Activated T-cell treated with anti-CD3 and anti-CD28 coated beads for 24 hours (primary cell): ENCODE measurements around the gene CORIN.
"Not testable (repeated sequence)": the region's sequence is repeated elsewhere in the genome, so short reads cannot be mapped to it uniquely, and the experiment has no call there.

Experiments
- DNase-seq: peaks from one replicate; pipeline ENCODE4 v3.0.0-alpha.2; 2020; ENCODE audit warnings: low read depth

Gene CORIN

DNA sequence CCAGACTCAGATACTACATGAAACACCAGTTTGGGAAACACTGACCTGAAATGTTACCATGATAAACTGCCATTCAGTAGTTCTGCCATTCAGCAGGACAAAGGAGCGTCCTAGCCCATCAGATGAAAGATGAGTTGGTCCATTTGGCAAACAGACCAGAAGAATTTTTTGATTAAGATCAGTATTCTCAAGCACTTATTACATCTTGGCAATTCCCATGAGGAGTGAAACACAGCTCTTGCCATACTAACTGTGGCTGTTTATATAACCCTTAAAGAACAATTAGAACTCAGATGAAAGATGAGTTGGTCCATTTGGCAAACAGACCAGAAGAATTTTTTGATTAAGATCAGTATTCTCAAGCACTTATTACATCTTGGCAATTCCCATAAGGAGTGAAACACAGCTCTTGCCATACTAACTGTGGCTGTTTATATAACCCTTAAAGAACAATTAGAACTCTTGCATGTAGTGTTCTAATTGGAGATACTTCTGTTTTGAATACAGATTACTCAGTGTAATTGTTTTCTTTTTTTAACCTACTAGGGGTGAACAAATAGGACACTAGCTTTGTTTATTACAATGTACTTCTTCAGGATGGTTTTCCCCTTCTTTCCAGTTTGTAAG lies 146.0 kb downstream of the CORIN start:
- DNase-seq = not testable (repeated sequence)

DNA sequence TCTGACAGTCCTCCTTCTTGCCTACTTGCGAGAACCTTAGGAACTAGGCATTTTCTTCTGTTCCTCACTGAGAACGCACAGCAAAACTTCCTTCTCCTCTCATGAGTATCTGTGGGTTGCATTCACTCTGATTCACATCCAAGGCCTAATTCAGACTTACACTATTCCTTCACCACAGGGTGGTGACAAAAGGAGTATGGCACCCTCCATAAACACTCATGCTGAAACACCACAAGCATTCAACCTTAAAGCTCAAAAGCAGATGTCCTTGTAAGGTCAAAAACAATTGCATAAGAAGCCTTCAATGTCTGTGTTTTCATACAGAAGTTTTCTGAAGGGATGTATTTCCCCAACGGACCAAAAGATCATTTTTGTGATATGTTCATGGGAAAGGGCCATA lies 147.3 kb downstream of the CORIN start:
- DNase-seq = no peak

DNA sequence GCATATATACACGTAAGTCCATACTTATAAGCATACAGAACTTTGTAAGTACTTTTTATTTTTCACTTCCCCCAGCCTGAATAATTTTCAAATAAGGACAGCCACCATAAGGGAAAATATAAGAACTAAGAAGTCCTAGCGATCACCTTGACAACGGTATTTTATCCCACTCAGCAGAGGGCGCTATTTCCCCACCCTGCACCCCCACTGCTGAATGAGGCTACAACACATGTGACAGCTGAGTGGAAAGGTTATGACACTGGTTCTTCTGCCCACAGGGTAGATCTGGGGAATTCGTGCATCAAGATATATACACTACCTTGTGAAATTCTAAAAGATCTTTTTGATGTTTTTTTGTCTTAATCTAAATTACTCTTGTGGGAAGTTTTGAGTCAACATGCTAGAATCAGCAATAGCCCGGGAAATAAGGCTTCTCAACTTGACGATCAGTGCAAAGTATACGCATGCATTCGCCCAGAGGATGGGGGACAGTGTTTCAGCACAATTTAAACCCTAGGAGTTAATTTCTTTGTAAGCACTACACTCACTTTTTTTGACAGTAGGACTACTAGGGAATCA lies 151.5 kb downstream of the CORIN start:
- peak; percentile 55 for DNase-seq

DNA sequence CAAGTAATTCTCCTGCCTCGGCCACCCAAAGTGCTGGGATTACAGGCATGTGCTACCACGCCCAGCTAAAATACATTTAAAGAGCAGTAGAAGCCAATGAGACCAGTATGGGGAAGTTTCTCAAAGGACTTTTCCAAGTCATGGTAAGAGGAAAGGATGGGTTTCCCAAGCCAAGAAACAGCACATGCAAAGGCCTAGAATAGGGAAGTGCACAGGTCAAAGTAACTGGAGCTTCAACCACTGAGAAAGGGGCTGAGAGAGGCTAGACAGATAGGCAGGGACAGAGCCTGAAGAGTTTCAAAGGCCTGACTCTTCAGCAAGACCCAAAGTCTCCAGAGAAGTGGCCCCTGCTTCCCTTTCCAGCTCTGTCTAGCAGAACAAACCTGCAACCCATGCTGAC lies 162.1 kb downstream of the CORIN start:
- no peak for DNase-seq

DNA sequence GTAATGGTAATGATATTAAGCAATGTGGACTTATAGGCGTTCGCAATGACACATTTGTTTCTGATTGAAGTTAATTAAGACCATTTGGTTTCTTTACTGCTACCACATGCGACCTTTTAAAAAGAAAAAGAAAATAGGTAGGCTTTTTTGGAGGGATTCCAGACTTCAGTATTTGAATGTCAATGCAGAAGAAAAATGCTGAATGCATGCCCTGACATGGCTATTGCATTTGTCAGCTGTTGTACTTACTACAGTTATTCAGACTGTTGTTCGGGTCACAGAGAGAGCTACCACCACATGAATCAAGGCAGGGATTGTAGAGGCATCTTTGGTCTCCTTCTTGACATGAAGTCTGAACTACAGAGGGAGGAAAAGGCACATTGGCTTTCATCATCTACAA lies 163.7 kb downstream of the CORIN start:
- no peak for DNase-seq

DNA sequence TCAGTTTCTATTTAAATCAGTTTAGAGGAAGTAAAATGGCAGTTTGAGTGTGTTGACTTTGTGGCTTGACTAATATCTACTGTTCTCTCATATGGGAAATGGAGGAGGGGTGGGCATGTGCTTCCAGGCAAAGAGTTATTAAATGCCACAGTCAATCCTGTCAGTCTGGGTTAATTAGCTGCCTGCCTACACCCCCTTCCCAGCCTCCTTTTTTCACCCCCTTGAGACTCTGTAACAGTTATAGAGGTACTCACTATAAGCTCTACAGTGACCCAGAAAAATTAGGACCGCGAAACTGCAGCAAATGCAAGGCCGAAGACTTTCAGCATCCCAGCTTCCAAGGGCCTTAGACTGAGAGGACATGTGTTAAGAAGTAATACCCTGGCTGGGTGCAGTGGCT lies 165.2 kb downstream of the CORIN start:
- DNase-seq = no peak

DNA sequence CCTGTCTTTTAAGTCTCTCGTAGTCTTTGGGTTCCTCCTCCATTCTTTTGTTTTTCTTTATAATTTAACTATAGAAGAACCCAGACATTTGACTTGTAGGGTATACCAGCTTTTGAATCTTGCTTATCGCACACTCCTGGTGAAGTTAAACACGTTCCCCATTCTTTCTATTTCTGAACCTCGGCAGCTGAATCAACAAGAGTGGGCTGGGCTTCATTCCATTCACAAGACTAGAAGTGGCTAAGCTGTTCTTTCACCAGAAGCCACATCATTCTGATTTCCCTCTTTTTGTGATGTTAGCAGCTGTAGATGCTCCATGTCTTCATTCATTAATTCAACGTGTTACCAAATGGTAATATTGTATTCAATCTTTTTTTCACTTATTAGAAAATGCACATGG lies 167.9 kb downstream of the CORIN start:
- no peak for DNase-seq

DNA sequence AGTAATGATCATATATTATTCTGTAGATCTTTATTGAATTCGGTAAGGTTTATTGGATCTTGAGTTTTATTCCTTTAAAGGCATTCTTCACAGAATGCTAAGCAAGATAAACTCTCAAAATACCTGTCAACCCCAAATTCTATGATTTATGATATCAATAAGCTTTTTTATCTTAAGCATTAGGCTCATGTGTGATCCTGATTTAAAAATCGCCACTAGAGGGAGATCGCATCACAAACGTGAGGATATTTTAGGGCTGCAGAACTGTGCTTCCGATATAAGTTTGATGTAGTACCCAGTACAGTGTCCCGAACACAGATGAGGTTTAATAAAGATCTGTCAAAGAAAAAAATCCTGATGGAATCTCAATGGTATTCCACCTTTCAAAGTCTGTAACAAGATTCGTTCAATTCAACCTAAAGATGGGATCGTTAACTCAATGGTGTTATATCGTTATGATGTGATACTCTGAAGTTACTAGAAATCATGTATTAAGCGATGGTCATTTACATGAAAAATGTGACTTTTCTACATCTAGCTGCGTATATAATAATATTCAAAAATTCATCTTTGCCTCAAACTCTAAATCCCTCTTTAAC lies 169.0 kb downstream of the CORIN start:
- no peak for DNase-seq

DNA sequence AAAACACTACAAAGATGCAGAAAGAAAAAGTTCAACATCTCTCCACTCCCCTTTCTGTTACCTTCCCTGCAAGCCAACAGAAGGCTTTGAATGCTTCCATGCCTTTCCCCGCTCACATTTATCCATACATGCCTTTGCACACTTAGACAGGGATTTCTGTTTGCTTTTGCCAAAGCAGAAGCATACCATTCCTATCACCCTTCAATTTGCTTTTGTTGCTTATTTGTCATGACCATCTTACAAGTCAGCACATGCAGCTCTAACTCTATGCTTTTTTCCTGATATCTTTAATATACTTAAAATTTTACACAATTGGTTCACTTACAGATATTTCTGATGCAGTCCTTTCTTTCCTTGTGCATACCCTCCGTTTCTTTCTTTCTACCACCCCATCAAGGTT lies 169.6 kb downstream of the CORIN start:
- DNase-seq = no peak

DNA sequence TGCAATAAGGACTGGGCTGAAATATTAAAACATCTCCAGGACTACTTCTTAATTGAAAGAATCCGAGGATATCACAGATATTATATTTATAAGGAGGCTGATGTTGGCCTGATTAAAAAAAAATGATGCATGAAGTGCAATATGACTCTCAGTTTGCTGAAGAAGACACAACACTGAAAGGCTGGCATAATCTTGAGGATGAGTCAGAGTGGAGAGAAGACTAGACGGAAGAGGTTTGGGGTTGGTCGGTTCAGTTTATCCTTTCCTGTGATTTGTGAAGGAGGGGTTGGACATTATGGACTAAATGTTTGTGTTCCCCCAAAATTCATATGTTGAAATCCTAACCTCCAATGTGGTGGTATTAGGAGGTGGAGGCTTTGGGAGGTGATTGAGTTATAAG lies 170.3 kb downstream of the CORIN start:
- DNase-seq = no peak

DNA sequence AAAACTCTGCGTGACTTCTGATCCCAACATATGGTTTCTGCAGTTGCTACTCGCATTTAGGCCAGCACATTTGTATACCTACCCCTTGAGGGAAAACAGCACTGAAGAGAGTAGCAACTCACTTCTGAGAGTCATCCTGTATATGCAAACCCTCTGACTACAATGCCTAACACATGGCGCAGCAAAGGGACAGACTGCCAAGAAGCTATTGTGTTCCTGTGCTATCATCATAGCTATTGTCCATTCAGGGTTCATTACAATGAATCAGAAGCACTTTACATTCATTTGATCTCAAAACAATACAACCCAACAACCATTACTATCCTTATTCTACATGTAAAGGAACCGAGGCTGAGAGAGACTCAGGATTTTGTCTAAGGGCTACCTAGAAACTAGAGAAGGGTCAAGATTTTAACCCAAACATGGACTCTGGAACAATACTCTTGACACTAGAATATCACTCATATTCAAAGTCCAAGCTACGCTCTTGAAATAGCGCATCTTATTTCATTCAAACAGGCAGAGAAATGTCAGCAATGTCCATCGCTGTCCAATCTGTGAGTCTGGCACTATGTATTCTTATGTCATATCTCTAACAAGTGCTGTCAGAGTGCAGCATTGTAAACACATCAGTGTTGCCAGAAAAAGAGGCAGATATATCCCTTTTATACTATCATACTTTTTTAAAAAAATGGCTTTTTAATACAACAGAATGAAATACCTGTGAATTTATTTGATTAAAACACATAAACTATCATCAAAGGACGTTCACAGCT lies 173.6 kb downstream of the CORIN start:
- DNase-seq = no peak

DNA sequence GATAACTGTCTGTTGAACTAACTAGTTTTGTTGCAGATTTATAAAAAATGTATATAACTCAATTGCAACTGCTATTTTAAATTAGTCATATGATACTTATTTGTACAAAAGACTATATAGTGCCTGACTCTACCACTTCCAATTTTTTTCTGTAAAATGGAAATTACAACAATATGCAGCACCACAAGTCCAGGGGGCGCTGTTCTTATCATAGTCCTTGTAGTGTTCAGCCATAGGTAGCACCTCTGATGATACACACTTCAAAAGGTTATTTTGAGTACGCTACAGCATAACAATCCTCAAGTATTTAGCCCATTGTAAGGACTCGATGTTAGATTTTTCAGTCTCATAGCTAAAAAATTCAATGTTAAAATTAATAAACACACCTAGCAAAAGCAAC lies 174.9 kb downstream of the CORIN start:
- no peak for DNase-seq

DNA sequence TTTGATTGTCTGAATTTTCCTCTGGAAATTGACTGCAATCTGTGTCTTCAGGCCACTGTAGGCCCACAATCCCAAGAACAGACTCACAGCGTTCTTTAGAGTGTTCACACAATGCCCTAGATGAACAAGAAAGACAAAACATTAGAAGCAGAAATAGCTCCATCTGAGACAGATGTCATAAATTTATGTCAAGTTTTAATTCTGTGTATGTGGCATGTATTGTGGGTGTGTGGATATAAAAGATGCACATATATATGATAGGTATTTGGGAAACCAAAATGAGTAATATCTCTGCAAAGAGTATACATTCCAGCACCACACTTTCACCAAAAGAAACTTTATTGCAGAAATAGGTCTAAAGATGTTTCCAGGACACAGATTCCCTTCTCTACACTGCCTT lies 176.1 kb downstream of the CORIN start:
- DNase-seq = no peak

DNA sequence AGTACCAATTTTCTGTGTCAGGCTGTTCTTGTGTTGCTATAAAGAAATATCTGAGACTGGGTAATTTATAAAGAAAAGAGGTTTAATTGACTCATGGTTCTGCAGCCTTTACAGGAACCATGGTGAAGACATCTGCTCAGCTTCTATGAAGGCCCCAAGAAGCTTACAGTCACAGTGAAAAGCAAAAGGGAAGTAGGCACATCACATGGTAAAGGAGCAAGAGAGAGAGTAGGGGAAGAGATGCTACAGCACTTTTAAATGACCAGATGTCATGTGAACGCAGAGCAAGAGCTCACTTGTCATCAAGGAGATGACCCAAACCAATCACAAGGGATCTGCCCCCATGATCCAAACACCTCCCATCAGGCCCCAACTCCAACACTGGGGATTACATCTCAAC lies 178.5 kb downstream of the CORIN start:
- DNase-seq = no peak

DNA sequence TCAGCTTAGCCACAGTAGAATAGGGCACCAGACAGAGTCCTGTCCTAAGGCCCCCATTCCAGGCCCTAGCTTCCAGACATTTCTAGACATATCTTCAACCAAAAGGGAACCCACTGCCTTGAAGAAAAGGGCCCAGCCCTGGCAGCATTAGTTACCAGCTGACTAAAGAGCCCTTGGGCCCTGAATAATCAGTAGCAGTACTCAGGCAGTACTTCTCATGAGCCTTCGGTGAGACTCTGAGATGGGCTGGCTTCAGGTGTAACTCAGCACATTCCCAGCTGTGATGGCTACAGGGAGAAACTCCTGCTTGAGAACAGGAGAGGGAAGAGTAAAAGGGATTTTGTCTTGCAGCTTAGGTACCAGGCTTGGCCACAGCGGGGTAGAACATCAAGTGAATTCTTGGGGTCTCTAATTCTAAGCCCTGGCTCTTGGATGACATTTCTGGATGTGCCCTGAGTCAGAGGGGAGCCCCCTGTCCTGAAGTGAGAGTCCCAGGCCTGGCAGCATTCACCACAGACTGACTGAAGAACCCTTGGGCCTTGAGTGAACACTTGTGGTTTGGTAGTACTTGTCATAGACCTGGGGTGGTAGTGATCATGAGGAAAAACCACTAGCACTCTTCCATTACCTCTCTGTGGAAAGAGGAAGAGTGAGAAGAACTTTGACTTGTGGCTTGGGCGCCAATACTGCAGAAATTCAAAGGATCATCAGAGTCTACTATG lies 182.7 kb downstream of the CORIN start:
- no peak for DNase-seq

DNA sequence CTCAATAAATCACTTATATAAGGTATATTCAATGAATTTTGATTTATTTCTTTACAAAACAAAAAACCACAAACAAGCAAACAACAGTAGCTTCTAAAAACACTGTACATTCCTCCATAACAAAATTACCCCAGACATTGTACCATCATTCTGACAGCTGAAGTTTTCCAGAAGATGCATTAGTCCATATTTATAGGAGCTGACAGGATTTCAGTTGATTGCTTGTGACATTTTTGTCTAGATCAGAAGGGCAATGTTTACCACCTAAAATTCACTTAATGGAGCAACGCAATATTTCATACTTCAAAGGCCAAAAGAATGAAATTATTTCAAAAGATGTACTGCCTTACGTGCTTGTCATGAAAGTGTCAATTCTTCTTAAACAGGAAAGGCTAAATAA lies 185.8 kb downstream of the CORIN start:
- DNase-seq = no peak

DNA sequence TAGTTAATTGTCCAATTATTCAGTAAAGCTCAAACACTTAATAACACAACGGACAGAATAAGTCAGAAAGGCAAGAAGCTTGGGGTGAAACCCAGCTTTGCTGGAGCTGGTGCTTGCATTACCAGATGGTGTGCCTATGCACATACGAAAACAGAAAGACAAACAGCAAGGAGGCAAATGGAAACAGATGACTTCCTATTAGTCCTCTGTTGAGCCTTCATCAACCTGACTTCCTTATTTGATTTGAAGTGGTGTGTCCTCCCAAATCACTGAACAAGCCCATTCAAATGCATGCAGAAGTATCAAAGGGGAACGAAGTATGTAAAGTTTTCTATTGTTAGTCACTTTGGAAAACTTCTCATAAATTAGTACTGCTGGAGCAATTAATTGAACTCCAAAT lies 186.6 kb downstream of the CORIN start:
- DNase-seq = no peak

DNA sequence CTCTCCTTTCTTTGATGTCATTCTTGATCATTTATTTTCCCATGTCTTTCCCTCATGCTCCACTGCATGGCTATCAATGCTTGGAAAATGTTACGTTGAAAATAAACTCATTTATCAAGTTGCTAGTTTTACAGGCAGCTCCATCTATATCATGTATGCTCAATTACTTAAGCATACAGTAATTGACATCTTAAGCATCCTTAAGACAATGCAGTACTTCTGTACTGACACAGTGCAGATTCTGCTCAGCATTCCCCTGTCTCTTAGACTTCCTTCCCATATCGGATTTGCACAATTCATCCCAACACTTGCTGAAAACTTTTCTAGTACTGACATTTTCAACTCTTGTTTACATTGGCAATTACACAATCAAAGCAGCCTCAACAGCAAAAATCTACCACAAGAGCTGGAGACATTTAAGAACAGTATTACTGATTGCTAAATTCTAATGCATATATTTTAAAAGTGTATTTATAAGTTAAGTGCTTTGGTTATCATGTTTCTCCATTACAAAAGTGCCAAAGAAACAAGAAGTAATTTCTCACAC lies 187.2 kb downstream of the CORIN start:
- DNase-seq = no peak

DNA sequence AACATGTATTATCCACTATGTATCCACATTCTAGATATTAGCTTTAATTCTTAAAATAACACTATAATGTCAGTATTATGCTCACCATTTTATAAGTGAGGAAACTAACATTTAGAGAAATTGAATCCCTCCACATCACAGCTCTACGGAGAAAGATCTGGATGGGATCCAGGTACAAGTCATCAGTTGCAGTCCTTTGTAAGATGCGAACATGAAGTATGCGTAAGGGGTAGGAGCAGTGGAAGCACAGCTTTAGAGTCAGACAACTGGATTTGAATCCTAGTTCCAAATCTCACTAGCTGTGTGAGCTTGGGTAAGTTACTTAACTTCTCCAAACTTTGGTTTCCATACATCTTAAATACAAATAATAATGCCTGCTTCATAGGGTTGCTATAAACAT lies 190.3 kb downstream of the CORIN start:
- DNase-seq = no peak

DNA sequence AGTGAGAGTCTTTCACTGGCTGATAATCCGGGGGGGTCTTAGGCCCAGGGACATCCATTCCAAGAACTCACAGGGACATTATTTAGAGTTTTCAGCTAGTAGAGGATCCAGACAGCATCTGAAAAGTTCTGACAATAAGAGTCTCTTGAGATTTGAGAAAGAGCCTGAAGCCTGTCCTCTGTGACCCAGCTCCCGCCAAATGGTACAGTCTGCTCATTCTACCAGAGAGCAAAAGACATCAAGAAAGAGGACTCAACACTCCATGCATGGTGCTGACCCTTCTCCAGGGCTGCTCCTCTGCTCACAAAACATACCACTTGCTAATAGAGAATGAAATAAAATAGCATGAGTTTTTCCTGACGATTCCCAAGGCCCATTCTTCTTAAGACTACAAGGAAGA lies 190.8 kb downstream of the CORIN start:
- no peak for DNase-seq

DNA sequence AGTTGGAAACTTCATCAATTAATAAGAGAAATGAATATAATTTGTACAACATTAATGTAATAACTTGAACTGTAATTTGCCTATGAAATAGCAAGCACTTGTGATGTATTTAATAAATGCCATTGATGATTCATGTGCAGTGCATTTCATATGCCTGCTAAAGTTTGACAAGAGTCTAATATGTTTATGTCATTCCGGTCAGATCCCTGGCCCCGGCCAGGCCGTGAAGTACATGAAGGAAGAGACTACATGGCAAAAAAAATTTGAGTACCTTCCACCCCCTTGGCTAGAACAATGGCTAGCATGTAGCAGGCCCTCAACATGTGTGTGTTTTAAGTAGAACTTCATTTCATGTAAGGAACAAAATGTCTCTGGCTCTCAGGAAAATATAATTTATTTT lies 191.5 kb downstream of the CORIN start:
- DNase-seq = no peak

DNA sequence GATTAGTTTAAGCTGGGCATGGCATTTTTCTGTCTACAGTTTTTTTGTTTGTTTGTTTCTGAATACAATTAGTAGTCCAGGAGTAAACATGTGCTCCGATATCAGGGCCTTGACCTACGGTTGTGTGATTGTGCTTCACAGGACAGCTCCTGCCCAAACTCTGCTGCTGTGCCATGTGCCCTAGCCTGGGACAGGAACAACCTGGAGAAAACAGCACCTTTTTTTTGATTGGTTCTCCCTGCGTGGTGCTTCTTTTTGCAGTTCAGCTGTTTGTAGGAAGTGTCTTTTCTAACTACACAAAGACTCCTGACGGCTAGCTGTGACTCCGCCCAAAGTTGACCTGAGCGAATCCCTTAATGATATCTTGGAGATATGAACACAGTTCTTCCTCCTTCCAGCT lies 194.0 kb downstream of the CORIN start:
- no peak for DNase-seq
